Caco-2 (cell line): ENCODE data around the gene AGER. TPM values are rescaled to one million over a fixed set of nuclear protein-coding genes. Genes with fewer than 3 reads are reported as not detected.

Source experiments
- BruUV-seq: library from RNA; stranded (reverse); fragments of 400-500 nt; replicated peaks from 2 replicates; lab custom pipeline; 2021; lab: Mats Ljungman, UMichigan
- CTCF ChIA-PET: fragments of 300-600 bp; sonication (Branson Sonifier 250); formaldehyde crosslinking; loops from one replicate; lab custom pipeline; 2022; ENCODE audit warnings: antibody characterized with exemption; lab: Charles Lee
- POLR2A ChIA-PET: fragments of 300-600 bp; sonication (Branson Sonifier 250); formaldehyde crosslinking; loops from one replicate; lab custom pipeline; 2022; ENCODE audit warnings: antibody characterized with exemption; lab: Charles Lee
- DNase-seq, 2 experiments: peaks; one replicate each; pipeline versions ENCODE4 v3.0.0 to v3.0.0-alpha.2; 2020 to 2022
- H3K27me3 ChIP-seq: replicated peaks from 2 replicates; pipeline ENCODE4 v1.6.0; 2011; ENCODE audit warnings: low read length; ENCODE audit not compliant: control insufficient read depth, insufficient read depth
- H3K36me3 ChIP-seq: 2 replicates; pipeline ENCODE4 v1.5.1; 2011; ENCODE audit warnings: low read length; ENCODE audit not compliant: control insufficient read depth, insufficient read depth
- H3K4me1 ChIP-seq: fragments of 250-450 bp; sonication (Bioruptor Pico); 2 replicates; pipeline ENCODE4 v1.5.1; 2020; ENCODE audit warnings: mild to moderate bottlenecking
- H3K4me3 ChIP-seq: 2 replicates; pipeline ENCODE4 v1.5.1; 2011; ENCODE audit warnings: low read depth, mild to moderate bottlenecking, control low read depth, low read length
- H3K9me3 ChIP-seq: fragments of 250-450 bp; sonication (Bioruptor Pico); 2 replicates; pipeline ENCODE4 v1.5.1; 2020; ENCODE audit warnings: mild to moderate bottlenecking, moderate library complexity
- H3K27ac Mint-ChIP-seq: one replicate; pipeline ENCODE4 v1.8.0; 2022; ENCODE audit warnings: mixed read lengths; ENCODE audit not compliant: unreplicated experiment
- H3K27me3 Mint-ChIP-seq: one replicate; pipeline ENCODE4 v1.8.0; 2022; ENCODE audit warnings: mixed read lengths; ENCODE audit not compliant: insufficient read depth, unreplicated experiment
- H3K36me3 Mint-ChIP-seq: one replicate; pipeline ENCODE4 v1.8.0; 2022; ENCODE audit warnings: mild to moderate bottlenecking, mixed read lengths; ENCODE audit not compliant: insufficient read depth, unreplicated experiment
- H3K4me1 Mint-ChIP-seq: one replicate; pipeline ENCODE4 v1.8.0; 2022; ENCODE audit warnings: low read depth, mixed read lengths; ENCODE audit not compliant: unreplicated experiment
- H3K4me3 Mint-ChIP-seq: one replicate; pipeline ENCODE4 v1.8.0; 2022; ENCODE audit warnings: mild to moderate bottlenecking, moderate library complexity, mixed read lengths; ENCODE audit not compliant: unreplicated experiment
- H3K9me3 Mint-ChIP-seq: one replicate; pipeline ENCODE4 v1.8.0; 2022; ENCODE audit warnings: mixed read lengths; ENCODE audit not compliant: unreplicated experiment
- intact Hi-C: fragments of 100-400 bp; cut with micrococcal nuclease; formaldehyde crosslinking; loops from one replicate; pipeline ENCODE4 v1.10.0; 2022; ENCODE audit not compliant: unreplicated experiment
- total RNA-seq: library from RNA; stranded (reverse); gene quantifications from 2 replicates; pipeline ENCODE4 v1.2.3, GENCODE V29; 2022
- TF ChIP-seq, protein P1 (sequence below), 2 experiments: fragments of 200-600 bp in 1 of 2; IDR thresholded peaks; 1 replicate in 1 of 2; 2 replicates in 1 of 2; pipeline versions ENCODE4 v1.5.1 to v1.8.0; 2011 to 2022; ENCODE audit warnings: antibody characterized with exemption in 1 of 2, control low read depth in 1 of 2, inconsistent platforms in 1 of 2, low read depth in 1 of 2, low read length in 1 of 2, mild to moderate bottlenecking in 1 of 2, moderate library complexity in 1 of 2; ENCODE audit not compliant: insufficient read depth in 1 of 2, severe bottlenecking in 1 of 2, unreplicated experiment in 1 of 2

The AGER gene
- total RNA-seq, 1 experiment from 2014 or later: 10.3 TPM

DNA sequence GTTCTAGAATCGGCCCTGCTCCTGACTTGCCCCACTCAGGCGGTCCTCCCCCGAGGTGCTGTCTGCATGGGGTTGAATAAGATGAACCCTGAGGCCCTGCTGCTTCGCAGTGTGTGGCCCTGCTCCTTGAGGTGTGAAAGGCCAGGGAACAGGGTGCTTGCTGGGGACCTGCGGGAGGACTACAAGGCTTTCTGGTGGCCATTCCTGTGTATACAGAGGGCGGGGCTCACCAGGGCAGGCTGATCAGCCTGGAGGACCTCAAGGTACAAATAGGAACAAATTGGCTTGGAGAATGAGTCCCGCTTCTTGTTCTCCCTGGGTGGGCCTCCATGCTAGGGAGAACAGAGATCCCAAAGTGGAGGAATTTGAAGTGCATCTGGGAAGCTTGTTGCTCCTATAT, 34.1 kb upstream of the AGER start:
- H3K27me3 Mint-ChIP-seq: peaks cover 2% of the 10 kb centered on the region
- intact Hi-C loops: no loop called here
- Histone ChIP-seq H3K4me1 (no peaks in the 10 kb centered on the region), H3K4me3 (no peak overlapping the region), H3K27me3 (no peaks in the 10 kb centered on the region; the same call in 1 of the 2 replicates), H3K9me3 (no peaks in the 10 kb centered on the region), H3K36me3 (no peaks in the 10 kb centered on the region)
- no peaks in the 10 kb centered on the region for H3K4me1 Mint-ChIP-seq
- no peak overlapping the region for H3K27ac Mint-ChIP-seq
- H3K9me3 Mint-ChIP-seq: no peaks in the 10 kb centered on the region
- no TSS peak for BruUV-seq
- DNase-seq: no peak
- TF ChIP-seq, protein P1, sequence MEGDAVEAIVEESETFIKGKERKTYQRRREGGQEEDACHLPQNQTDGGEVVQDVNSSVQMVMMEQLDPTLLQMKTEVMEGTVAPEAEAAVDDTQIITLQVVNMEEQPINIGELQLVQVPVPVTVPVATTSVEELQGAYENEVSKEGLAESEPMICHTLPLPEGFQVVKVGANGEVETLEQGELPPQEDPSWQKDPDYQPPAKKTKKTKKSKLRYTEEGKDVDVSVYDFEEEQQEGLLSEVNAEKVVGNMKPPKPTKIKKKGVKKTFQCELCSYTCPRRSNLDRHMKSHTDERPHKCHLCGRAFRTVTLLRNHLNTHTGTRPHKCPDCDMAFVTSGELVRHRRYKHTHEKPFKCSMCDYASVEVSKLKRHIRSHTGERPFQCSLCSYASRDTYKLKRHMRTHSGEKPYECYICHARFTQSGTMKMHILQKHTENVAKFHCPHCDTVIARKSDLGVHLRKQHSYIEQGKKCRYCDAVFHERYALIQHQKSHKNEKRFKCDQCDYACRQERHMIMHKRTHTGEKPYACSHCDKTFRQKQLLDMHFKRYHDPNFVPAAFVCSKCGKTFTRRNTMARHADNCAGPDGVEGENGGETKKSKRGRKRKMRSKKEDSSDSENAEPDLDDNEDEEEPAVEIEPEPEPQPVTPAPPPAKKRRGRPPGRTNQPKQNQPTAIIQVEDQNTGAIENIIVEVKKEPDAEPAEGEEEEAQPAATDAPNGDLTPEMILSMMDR (IDR thresholded peaks at IDR 0.05; ENCODE audit: insufficient read depth in 1 of 2, low read depth in 1 of 2, low read length in 1 of 2, severe bottlenecking in 1 of 2, unreplicated experiment in 1 of 2): no peak
- ChIA-PET POLR2A (no interaction called here), CTCF (no interaction called here)
- no peak overlapping the region for H3K4me3 Mint-ChIP-seq
- H3K36me3 Mint-ChIP-seq: no peaks in the 10 kb centered on the region

DNA sequence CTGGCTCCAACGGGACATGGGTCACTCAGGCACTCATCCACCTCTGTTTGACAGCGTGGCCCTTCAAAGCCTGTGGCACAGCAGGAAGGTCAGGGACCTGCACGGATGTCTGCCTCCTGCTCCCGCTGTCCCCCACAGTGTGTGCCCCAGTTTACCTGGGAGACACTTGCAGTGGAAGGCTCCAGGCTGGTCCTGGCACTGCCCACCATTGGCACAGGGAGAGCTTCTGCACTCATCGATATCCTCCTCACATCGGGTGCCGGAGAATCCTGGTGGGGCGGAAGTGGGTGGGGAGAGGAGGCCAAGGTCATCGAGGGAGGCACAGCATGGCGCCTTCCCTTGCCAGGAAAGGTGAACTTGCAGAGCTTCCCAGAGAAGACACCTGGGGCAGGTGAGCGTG, 32.9 kb upstream of the AGER start:
- intact Hi-C loops: no loop called here
- H3K27me3 ChIP-seq: no peaks in the 10 kb centered on the region; the same call in 1 of the 2 replicates
- no peaks in the 10 kb centered on the region for H3K4me1 ChIP-seq
- POLR2A ChIA-PET: no interaction called here
- no peaks in the 10 kb centered on the region for H3K36me3 ChIP-seq
- BruUV-seq: no TSS peak
- Mint-ChIP-seq H3K27ac (no peak overlapping the region), H3K36me3 (no peaks in the 10 kb centered on the region), H3K9me3 (no peaks in the 10 kb centered on the region), H3K4me1 (no peaks in the 10 kb centered on the region), H3K4me3 (no peak overlapping the region), H3K27me3 (peaks cover 2% of the 10 kb centered on the region)
- no peak for DNase-seq
- TF ChIP-seq, protein P1 (IDR thresholded peaks at IDR 0.05; ENCODE audit: insufficient read depth in 1 of 2, low read depth in 1 of 2, low read length in 1 of 2, severe bottlenecking in 1 of 2, unreplicated experiment in 1 of 2): no peak
- CTCF ChIA-PET: no interaction called here
- no peak overlapping the region for H3K4me3 ChIP-seq
- no peaks in the 10 kb centered on the region for H3K9me3 ChIP-seq

DNA sequence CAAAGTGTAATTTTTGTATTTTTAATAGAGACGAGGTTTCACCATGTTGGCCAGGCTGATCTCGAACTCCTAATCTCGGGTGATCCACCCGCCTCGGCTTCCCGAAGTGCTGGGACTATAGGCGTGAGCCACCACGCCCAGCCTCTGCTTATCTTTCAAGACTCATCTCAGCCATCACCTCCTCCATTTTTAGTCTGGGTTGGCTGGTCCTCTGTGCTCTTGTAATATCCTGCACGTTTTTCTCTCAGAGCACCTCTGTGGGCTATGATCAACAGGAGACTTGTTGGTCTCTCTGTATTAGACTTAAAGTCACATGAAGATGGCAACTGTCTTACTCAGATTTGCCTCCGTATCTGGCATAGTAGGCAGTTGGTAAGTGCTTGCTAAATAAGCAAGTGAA, 32.2 kb upstream of the AGER start:
- intact Hi-C loops: no loop called here
- BruUV-seq: no TSS peak
- Mint-ChIP-seq H3K27ac (no peak overlapping the region), H3K27me3 (peaks cover 2% of the 10 kb centered on the region), H3K9me3 (no peaks in the 10 kb centered on the region), H3K4me1 (no peaks in the 10 kb centered on the region), H3K36me3 (no peaks in the 10 kb centered on the region), H3K4me3 (no peak overlapping the region)
- TF ChIP-seq, protein P1 (IDR thresholded peaks at IDR 0.05; ENCODE audit: insufficient read depth in 1 of 2, low read depth in 1 of 2, low read length in 1 of 2, severe bottlenecking in 1 of 2, unreplicated experiment in 1 of 2): no peak
- DNase-seq: no peak
- Histone ChIP-seq H3K4me1 (no peaks in the 10 kb centered on the region), H3K9me3 (no peaks in the 10 kb centered on the region), H3K36me3 (no peaks in the 10 kb centered on the region), H3K27me3 (no peaks in the 10 kb centered on the region; the same call in 1 of the 2 replicates), H3K4me3 (no peak overlapping the region)
- POLR2A ChIA-PET: no interaction called here
- CTCF ChIA-PET: no interaction called here
